K562 (cell line): ENCODE results near the gene AKAP13. TPM values are rescaled to one million over a fixed set of nuclear protein-coding genes. Genes with fewer than 3 reads are reported as not detected.

Source experiments
- ATAC-seq: fragments of 200-7000 bp; cut with Tn5 transposase; 3 replicates; pipeline ENCODE4 v1.9.1; 2020; ENCODE audit warnings: moderate library complexity
- BruUV-seq: library from RNA; stranded (reverse); fragments of 400-500 nt; replicated peaks from 2 replicates; lab custom pipeline; 2021; lab: Mats Ljungman, UMichigan
- CTCF ChIA-PET: fragments of 300-600 bp; formaldehyde crosslinking; extraction: SDS; loops from one replicate; lab custom pipeline; 2021; ENCODE audit warnings: low intra/inter-chr PET ratio; lab: Yijun Ruan, JAX
- POLR2A ChIA-PET: fragments of 300-600, 350-650 bp; sonication (Branson Sonifier 250); formaldehyde crosslinking; extraction: SDS; loops from one replicate; lab custom pipeline; 2021; ENCODE audit warnings: antibody characterized with exemption, inconsistent platforms; lab: Yijun Ruan, JAX
- DNase-seq, 4 experiments: peaks; one replicate each; pipeline versions ENCODE4 v3.0.0 to v3.0.0-alpha.2; 2011 to 2018; ENCODE audit warnings: low spot score in 3 of 4, mixed read lengths in 3 of 4; ENCODE audit errors: extremely low read depth in 1 of 4
- FAIRE-seq: peaks from 2 replicates; lab custom pipeline; 2011; peaks lifted over from hg19 to GRCh38; lab: Jason Lieb, UNC
- H2AFZ ChIP-seq: 2 replicates; pipeline ENCODE4 v1.6.0; 2011; ENCODE audit warnings: low read depth, low read length, control low read depth, inconsistent platforms
- H3K27ac ChIP-seq: fragments of 200-600 bp; 3 replicates; pipeline ENCODE4 v1.8.0; 2011; ENCODE audit warnings: low read depth, mild to moderate bottlenecking, control low read depth, inconsistent platforms, low read length, moderate library complexity, mixed read lengths; ENCODE audit errors: extremely low read depth
- H3K27me3 ChIP-seq, 2 experiments: fragments of 300-600 bp in 1 of 2; 2 replicates in 1 of 2; 3 replicates in 1 of 2; pipeline versions ENCODE4 v1.6.0 to v1.8.0; 2011; ENCODE audit warnings: inconsistent platforms in 2 of 2, low read length in 2 of 2, mild to moderate bottlenecking in 1 of 2, mixed read lengths in 1 of 2, moderate library complexity in 1 of 2; ENCODE audit not compliant: control insufficient read depth in 2 of 2, insufficient read depth in 2 of 2
- H3K36me3 ChIP-seq: fragments of 300-600 bp; 3 replicates; pipeline ENCODE4 v1.8.0; 2011; ENCODE audit warnings: mild to moderate bottlenecking, low read length, inconsistent platforms; ENCODE audit not compliant: control insufficient read depth, insufficient read depth
- H3K4me1 ChIP-seq, 2 experiments: fragments of 200-600 bp in 1 of 2; replicated peaks in 1 of 2; 2 replicates in 1 of 2; 3 replicates in 1 of 2; pipeline versions ENCODE4 v1.5.1 to v1.8.0; 2011; ENCODE audit warnings: inconsistent platforms in 2 of 2, low read length in 2 of 2, mild to moderate bottlenecking in 1 of 2, mixed read lengths in 1 of 2, moderate library complexity in 1 of 2; ENCODE audit not compliant: control insufficient read depth in 2 of 2, insufficient read depth in 2 of 2
- H3K4me2 ChIP-seq: 2 replicates; pipeline ENCODE4 v1.6.1; 2011; ENCODE audit warnings: low read length, control low read depth, inconsistent platforms, mixed read lengths; ENCODE audit not compliant: insufficient read depth
- H3K4me3 ChIP-seq: fragments of 200-600 bp; sonication (generic), shearing (Covaris generic); 2 replicates; pipeline ENCODE4 v1.5.1; 2016; ENCODE audit warnings: control low read depth, inconsistent platforms
- H3K79me2 ChIP-seq: fragments of 200-600 bp; 3 replicates; pipeline ENCODE4 v1.8.0; 2011; ENCODE audit warnings: low read length, inconsistent platforms; ENCODE audit not compliant: control insufficient read depth, insufficient read depth
- H3K9ac ChIP-seq, 2 experiments: 2 replicates each; pipeline versions ENCODE4 v1.6.0 to v1.6.1; 2011; ENCODE audit warnings: low read depth in 2 of 2, low read length in 2 of 2, control low read depth in 1 of 2, inconsistent platforms in 1 of 2, mild to moderate bottlenecking in 1 of 2, mixed read lengths in 1 of 2; ENCODE audit not compliant: insufficient read depth in 1 of 2
- H3K9me1 ChIP-seq: one replicate; pipeline ENCODE4 v1.6.0; 2011; ENCODE audit warnings: inconsistent platforms, mild to moderate bottlenecking, low read length, moderate library complexity; ENCODE audit not compliant: control insufficient read depth, insufficient read depth
- H3K9me3 ChIP-seq: replicated peaks from 2 replicates; pipeline ENCODE4 v1.5.1; 2011; ENCODE audit warnings: low read depth, low read length, inconsistent platforms; ENCODE audit not compliant: control insufficient read depth, insufficient read depth
- H4K20me1 ChIP-seq: replicated peaks from 2 replicates; pipeline ENCODE4 v1.6.1; 2011; ENCODE audit warnings: low read length, inconsistent platforms, mixed read lengths; ENCODE audit not compliant: control insufficient read depth, insufficient read depth
- CXXC5 ChIP-seq: fragments of 250-450 bp; sonication (Bioruptor Pico); IDR thresholded peaks from 2 replicates; pipeline ENCODE4 v1.8.0; 2022; ENCODE audit warnings: inconsistent platforms, mild to moderate bottlenecking, moderate library complexity
- HMG20B ChIP-seq: fragments of 250-450 bp; sonication (Bioruptor Pico); IDR thresholded peaks from 2 replicates; pipeline ENCODE4 v1.5.0; 2021; ENCODE audit warnings: mild to moderate bottlenecking
- KLF1 ChIP-seq: fragments of 450-650 bp; IDR thresholded peaks from 2 replicates; pipeline ENCODE4 v1.6.1; 2016; ENCODE audit warnings: missing genetic modification characterization, missing compliant biosample characterization
- MLX ChIP-seq, 2 experiments: fragments of 450-650 bp in 1 of 2; sonication (generic) in 1 of 2; formaldehyde crosslinking; conservative IDR thresholded peaks; 2 replicates each; pipeline versions ENCODE4 v1.4.0 to v1.8.1; 2020 to 2022; ENCODE audit warnings: mild to moderate bottlenecking in 1 of 2, missing genetic modification reagents in 1 of 2
- NFE2 ChIP-seq: IDR thresholded peaks from 2 replicates; pipeline ENCODE4 v1.6.1; 2014; ENCODE audit warnings: antibody characterized with exemption, low read depth
- TCF7L2 ChIP-seq: fragments of 150-350 bp; IDR thresholded peaks from 2 replicates; pipeline ENCODE4 v1.6.1; 2016; ENCODE audit warnings: low read depth, mild to moderate bottlenecking, low read length, moderate library complexity
- ZNF121 ChIP-seq: sonication (generic); formaldehyde crosslinking; conservative IDR thresholded peaks from 2 replicates; pipeline ENCODE4 v1.8.0; 2022; ENCODE audit warnings: missing genetic modification reagents
- ZNF239 ChIP-seq: fragments of 250-450 bp; sonication (Bioruptor Pico); IDR thresholded peaks from 2 replicates; pipeline ENCODE4 v1.4.0; 2020; ENCODE audit warnings: mild to moderate bottlenecking
- ZNF584 ChIP-seq: fragments of 200-800 bp; sonication (Bioruptor generic); IDR thresholded peaks from 2 replicates; pipeline ENCODE4 v1.6.1; 2016; ENCODE audit warnings: low read depth, mild to moderate bottlenecking, missing genetic modification characterization, missing compliant biosample characterization
- ZNF77 ChIP-seq: fragments of 250-450 bp; sonication (Bioruptor Pico); IDR thresholded peaks from 2 replicates; pipeline ENCODE4 v1.5.0; 2020
- WGBS: fragments of 100-300 bp; shearing (Covaris generic); methylation state at CpG from one replicate; pipeline ENCODE4 v1.1.6; 2016; ENCODE audit warnings: low coverage, mixed read lengths; ENCODE audit not compliant: insufficient coverage; ENCODE audit errors: missing lambda C conversion rate; 5-methylcytosine and 5-hydroxymethylcytosine counted together
- in situ Hi-C: fragments of 300-500 bp; cut with MboI; formaldehyde crosslinking; loops from 4 replicates; pipeline ENCODE4 v1.15.0; 2018; ENCODE audit warnings: inconsistent platforms, mixed read lengths
- intact Hi-C: fragments of 100-400 bp; cut with micrococcal nuclease; formaldehyde crosslinking; loops from 2 replicates; pipeline ENCODE4 v1.14.2; 2022
- polyA plus RNA-seq, 8 experiments: library from polyadenylated mRNA; depleted of rRNA in 4 of 8; stranded (reverse) in 5 of 8; unstranded in 3 of 8; fragments of >200 nt; fragmentation: Nextera tagmentation in 2 of 8; fragmentation: Illumina TruSeq in 1 of 8; extraction: Ambion mirVana in 2 of 8; extraction: Trizol in 1 of 8; gene quantifications; 2 replicates each; pipeline versions ENCODE4 v1.2.1 to v1.2.3, GENCODE V29; 2011 to 2014; ENCODE audit warnings: inconsistent platforms in 1 of 8, missing spikeins in 1 of 8
- total RNA-seq, 7 experiments: library from RNA; depleted of rRNA in 6 of 7; stranded (reverse); fragments of >200 nt in 6 of 7; fragmentation: Illumina TruSeq in 2 of 7; extraction: Trizol in 2 of 7; gene quantifications; 2 replicates each; pipeline versions ENCODE4 v1.2.1 to v1.2.3, GENCODE V29; 2011 to 2021; ENCODE audit warnings: low replicate concordance in 1 of 7
- TF ChIP-seq, protein P1 (sequence below): fragments of 250-450 bp; sonication (Bioruptor Pico); IDR thresholded peaks from 2 replicates; pipeline ENCODE4 v1.8.0; 2021; ENCODE audit warnings: borderline replicate concordance, mild to moderate bottlenecking, moderate library complexity; ENCODE audit not compliant: poor library complexity, severe bottlenecking
- TF ChIP-seq, protein P2 (sequence below): fragments of 250-450 bp; sonication (Bioruptor Pico); IDR thresholded peaks from 2 replicates; pipeline ENCODE4 v1.5.1; 2021; ENCODE audit warnings: mild to moderate bottlenecking
- TF ChIP-seq, protein P3 (sequence below): sonication (generic); IDR thresholded peaks from 2 replicates; pipeline ENCODE4 v1.6.1; 2016
- TF ChIP-seq, protein P4 (sequence below): sonication (generic); formaldehyde crosslinking; IDR thresholded peaks from 2 replicates; pipeline ENCODE4 v1.8.0; 2022; ENCODE audit warnings: mild to moderate bottlenecking, missing genetic modification reagents

The AKAP13 gene
- total and polyA plus RNA-seq, 9 of the 15 experiments (the other 6 are each of a cell fraction or from before 2014, with no cell fraction given), result 0.03 to 1.7 (median 0.42) TPM

GRCh38 chr15:85354948-85355347 lies 25.5 kb upstream of the AKAP13 start:
- in situ Hi-C loops, result no loop called here
- ChIA-PET POLR2A (interaction anchor here (1.4 kb wide), 1 partner anchor 14 kb away, joined by 5 read pairs; no protein-coding TSS in a partner anchor), CTCF (no interaction called here)
- FAIRE-seq, result no peak
- no peak for ATAC-seq
- intact Hi-C loops, result no loop called here
- Histone ChIP-seq H3K27me3 (peaks cover under 1 to 3% of the 10 kb centered on the region in 2 experiments; a peak in 2 of 5 replicates), H3K4me1 (no peaks in the 10 kb centered on the region), H3K27ac (no peak overlapping the region), H2AFZ (no peak overlapping the region), H3K9ac (no peak overlapping the region), H3K4me2 (no peak overlapping the region), H3K4me3 (no peak overlapping the region), H3K9me3 (no peaks in the 10 kb centered on the region), H4K20me1 (no peaks in the 10 kb centered on the region), H3K9me1 (no peaks in the 10 kb centered on the region)
- DNase-seq, result no peak
- 0% methylated on average over 3 of the region's 4 CpGs for WGBS
- BruUV-seq, result no TSS peak
- TF ChIP-seq, protein P1, sequence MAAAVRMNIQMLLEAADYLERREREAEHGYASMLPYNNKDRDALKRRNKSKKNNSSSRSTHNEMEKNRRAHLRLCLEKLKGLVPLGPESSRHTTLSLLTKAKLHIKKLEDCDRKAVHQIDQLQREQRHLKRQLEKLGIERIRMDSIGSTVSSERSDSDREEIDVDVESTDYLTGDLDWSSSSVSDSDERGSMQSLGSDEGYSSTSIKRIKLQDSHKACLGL (CRISPR knock-in tag), result no peak
- no peak for TF ChIP-seq ZNF584 (CRISPR knock-in tag)
- no peak for TF ChIP-seq CXXC5
- no peak for TF ChIP-seq NFE2
- TF ChIP-seq KLF1 (tag), result no peak
- TF ChIP-seq, protein P2, sequence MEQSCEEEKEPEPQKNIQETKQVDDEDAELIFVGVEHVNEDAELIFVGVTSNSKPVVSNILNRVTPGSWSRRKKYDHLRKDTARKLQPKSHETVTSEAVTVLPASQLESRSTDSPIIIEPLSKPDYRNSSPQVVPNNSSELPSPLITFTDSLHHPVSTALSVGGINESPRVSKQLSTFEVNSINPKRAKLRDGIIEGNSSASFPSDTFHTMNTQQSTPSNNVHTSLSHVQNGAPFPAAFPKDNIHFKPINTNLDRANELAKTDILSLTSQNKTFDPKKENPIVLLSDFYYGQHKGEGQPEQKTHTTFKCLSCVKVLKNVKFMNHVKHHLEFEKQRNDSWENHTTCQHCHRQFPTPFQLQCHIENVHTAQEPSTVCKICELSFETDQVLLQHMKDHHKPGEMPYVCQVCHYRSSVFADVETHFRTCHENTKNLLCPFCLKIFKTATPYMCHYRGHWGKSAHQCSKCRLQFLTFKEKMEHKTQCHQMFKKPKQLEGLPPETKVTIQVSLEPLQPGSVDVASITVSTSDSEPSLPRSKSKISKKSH (CRISPR knock-in tag), result no peak
- TF ChIP-seq TCF7L2, result no peak
- TF ChIP-seq ZNF121 (CRISPR knock-in tag), result no peak
- TF ChIP-seq, protein P3, sequence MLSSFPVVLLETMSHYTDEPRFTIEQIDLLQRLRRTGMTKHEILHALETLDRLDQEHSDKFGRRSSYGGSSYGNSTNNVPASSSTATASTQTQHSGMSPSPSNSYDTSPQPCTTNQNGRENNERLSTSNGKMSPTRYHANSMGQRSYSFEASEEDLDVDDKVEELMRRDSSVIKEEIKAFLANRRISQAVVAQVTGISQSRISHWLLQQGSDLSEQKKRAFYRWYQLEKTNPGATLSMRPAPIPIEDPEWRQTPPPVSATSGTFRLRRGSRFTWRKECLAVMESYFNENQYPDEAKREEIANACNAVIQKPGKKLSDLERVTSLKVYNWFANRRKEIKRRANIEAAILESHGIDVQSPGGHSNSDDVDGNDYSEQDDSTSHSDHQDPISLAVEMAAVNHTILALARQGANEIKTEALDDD, result no peak
- no peak for TF ChIP-seq ZNF239 (CRISPR knock-in tag)
- no peak for TF ChIP-seq MLX (CRISPR knock-in tag; conservative IDR thresholded peaks at IDR 0.05)
- no peak for TF ChIP-seq ZNF77
- TF ChIP-seq, protein P4, sequence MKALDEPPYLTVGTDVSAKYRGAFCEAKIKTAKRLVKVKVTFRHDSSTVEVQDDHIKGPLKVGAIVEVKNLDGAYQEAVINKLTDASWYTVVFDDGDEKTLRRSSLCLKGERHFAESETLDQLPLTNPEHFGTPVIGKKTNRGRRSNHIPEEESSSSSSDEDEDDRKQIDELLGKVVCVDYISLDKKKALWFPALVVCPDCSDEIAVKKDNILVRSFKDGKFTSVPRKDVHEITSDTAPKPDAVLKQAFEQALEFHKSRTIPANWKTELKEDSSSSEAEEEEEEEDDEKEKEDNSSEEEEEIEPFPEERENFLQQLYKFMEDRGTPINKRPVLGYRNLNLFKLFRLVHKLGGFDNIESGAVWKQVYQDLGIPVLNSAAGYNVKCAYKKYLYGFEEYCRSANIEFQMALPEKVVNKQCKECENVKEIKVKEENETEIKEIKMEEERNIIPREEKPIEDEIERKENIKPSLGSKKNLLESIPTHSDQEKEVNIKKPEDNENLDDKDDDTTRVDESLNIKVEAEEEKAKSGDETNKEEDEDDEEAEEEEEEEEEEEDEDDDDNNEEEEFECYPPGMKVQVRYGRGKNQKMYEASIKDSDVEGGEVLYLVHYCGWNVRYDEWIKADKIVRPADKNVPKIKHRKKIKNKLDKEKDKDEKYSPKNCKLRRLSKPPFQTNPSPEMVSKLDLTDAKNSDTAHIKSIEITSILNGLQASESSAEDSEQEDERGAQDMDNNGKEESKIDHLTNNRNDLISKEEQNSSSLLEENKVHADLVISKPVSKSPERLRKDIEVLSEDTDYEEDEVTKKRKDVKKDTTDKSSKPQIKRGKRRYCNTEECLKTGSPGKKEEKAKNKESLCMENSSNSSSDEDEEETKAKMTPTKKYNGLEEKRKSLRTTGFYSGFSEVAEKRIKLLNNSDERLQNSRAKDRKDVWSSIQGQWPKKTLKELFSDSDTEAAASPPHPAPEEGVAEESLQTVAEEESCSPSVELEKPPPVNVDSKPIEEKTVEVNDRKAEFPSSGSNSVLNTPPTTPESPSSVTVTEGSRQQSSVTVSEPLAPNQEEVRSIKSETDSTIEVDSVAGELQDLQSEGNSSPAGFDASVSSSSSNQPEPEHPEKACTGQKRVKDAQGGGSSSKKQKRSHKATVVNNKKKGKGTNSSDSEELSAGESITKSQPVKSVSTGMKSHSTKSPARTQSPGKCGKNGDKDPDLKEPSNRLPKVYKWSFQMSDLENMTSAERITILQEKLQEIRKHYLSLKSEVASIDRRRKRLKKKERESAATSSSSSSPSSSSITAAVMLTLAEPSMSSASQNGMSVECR (CRISPR knock-in tag), result no peak
- no peak for TF ChIP-seq HMG20B (CRISPR knock-in tag)
- TF ChIP-seq, all 486 proteins: peak for 0
- H3K36me3 ChIP-seq, result no peaks in the 10 kb centered on the region
- no peaks in the 10 kb centered on the region for H3K79me2 ChIP-seq
